Erythroblast (primary cell): ENCODE results near the gene MPZL1.

Source experiments
- DNase-seq, 2 experiments: peaks; one replicate each; lab custom pipeline; 2025; lab: John Stamatoyannopoulos, UW
- GATA1 ChIP-seq: IDR thresholded peaks from 2 replicates; pipeline ENCODE4 v1.6.1; 2011; ENCODE audit warnings: low read depth, mild to moderate bottlenecking, control low read depth, low read length, moderate library complexity
- POLR2A ChIP-seq: IDR thresholded peaks from 2 replicates; pipeline ENCODE4 v1.6.1; 2011; ENCODE audit warnings: mild to moderate bottlenecking, low read length

MPZL1 gene

GRCh38 chr1:167782946-167783345 lies 61.2 kb downstream of the MPZL1 start:
- TF ChIP-seq POLR2A (no peak), GATA1 (no peak)
- DNase-seq = no peak

GRCh38 chr1:167784876-167785550 lies 63.2 kb downstream of the MPZL1 start:
- TF ChIP-seq GATA1 = no peak
- no peak for TF ChIP-seq POLR2A
- DNase-seq = no peak

GRCh38 chr1:167786502-167786901 lies 64.7 kb downstream of the MPZL1 start:
- no peak for DNase-seq
- no peak for TF ChIP-seq POLR2A
- no peak for TF ChIP-seq GATA1

GRCh38 chr1:167789501-167789900 lies 67.7 kb downstream of the MPZL1 start:
- TF ChIP-seq POLR2A = no peak
- no peak for TF ChIP-seq GATA1
- DNase-seq = no peak

GRCh38 chr1:167790117-167790516 lies 68.3 kb downstream of the MPZL1 start:
- TF ChIP-seq GATA1 = no peak
- no peak for TF ChIP-seq POLR2A
- DNase-seq = no peak

DNA sequence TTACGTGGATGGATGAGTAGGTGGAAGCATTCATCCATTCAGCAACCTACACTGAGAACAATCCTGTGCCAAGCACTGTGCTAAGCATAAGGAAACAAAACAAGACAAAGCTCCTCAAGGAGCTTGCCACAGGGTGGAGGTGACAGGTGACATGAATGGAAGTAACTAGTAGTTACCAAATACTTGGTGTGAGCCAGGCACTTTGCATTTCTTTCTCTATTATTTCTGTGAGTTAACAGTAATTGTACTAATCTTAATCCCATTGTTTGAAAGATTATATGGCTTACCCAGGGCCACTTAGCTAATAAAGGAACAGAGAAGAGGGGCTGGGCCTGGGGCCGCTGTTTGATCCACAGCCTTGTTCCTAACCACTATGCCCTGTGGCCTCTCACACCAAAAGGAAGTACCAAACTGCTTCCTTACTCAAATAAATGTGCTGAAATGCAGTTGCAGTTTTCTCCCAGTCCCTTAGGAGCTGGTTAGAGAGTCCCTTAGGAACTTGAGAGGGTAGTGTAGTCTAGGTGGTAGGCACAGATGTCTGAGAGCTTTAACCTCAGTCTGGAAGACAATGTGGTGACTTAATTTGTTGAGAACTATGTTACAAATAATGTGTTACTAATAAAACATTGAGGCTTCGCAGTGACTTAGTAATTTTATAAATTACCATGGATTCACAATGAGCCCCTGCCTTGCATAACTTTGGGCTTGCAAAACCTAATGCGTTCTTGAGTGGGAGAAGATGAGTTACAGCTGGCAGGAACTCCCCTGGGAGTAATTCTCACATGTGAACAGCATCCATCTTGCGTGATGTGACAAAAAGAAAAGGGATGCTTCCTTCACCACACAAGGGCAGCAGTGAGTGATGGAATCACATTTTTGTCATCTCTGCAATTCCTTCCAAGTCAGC lies 69.8 kb downstream of the MPZL1 start:
- DNase-seq = no peak
- TF ChIP-seq GATA1 (no peak), POLR2A (no peak)

DNA sequence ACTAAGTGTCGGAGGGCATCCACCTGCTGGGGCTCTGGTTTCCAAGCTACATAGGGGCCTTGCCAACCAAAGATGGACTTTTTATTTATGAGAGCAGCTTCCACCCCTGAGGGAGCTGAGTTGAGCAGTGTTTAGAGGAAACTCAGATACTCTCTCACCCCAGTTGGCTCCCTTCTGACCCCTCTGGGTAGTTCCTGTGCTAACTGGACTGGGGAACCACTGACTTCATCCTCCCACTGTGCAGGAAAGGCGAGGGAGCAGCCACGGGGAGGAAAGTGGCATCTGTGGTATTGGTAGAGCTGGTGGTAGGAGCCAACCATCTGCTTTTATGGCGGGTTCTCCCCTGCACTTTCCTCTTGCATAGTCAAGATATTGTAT lies 70.4 kb downstream of the MPZL1 start:
- no peak for DNase-seq
- TF ChIP-seq GATA1 (no peak), POLR2A (no peak)

- TF ChIP-seq POLR2A = no peak
- TF ChIP-seq GATA1 = no peak
- DNase-seq = no peak
Measured at GRCh38 chr1:167794043-167794442, 72.3 kb downstream of the MPZL1 start.

DNA sequence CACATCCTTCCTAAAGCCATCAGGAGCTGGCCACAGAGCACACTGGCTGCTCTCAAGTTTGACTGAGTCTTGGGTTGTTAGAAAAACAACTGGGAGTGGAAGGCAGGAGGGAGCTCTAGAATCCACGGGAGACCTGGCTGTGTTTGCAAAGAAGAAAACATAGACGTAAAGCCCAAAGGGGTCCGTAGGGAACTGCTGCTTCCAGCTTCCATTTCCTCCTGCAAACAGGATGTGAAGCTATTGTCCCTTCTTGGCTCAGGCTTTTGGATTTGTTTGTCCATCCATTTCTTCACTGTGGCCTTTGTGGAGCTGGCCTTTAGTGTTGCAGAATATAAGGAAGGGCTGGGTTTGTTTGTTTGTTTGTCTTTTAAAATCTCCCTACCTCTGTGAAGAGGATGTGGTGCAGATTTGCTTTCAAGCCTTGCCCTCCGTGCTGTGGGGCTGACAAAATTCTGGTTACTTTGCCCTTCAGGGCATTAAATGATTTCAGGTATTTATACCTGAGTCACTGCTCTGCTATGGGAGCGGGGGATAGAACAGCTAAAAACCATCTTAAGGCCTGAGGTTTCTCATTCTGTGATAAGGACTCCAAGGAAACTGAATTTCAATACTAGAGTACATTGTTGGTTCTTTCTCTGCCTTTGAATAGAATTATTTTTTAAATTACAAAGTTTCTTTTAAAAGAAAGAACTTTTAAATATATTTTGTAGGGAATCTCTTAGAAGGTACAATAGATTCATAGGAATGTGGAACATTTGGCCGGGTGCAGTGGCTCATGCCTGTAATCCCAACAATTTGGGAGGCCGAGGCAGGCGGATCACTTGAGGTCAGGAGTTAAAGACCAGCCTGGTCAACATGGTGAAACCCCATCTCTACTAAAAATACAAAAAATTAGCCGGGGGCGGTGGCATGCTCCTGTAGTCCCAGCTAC lies 74.3 kb downstream of the MPZL1 start:
- no peak for TF ChIP-seq POLR2A
- no peak for TF ChIP-seq GATA1
- no peak for DNase-seq

GRCh38 chr1:167797015-167797414 lies 75.2 kb downstream of the MPZL1 start:
- DNase-seq = peak; percentile 52 to 73
- TF ChIP-seq GATA1 (no peak), POLR2A (no peak)

- DNase-seq = no peak
- TF ChIP-seq GATA1 (no peak), POLR2A (no peak)
Measured at GRCh38 chr1:167798952-167799351, 77.2 kb downstream of the MPZL1 start.

DNA sequence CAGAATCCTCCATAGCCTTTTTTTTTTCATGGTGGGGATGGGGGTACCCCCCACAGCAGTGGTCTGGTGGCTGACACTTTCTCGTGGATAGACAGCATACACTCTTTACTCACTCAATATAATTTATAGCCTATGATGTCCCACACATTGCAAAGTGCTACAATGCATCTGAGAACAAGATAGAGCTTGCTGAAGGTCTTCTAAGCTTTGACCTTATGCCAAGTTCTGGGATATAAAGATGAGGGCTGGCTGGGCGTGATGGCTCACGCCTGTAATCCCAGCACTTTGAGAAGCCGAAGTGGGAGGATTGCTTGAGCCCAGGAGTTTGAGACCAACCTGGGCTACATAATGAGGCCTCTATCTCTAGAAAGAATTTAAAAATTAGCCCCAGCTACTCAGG lies 78.0 kb downstream of the MPZL1 start:
- TF ChIP-seq GATA1 (no peak), POLR2A (no peak)
- DNase-seq = no peak

GRCh38 chr1:167800251-167800650 lies 78.5 kb downstream of the MPZL1 start:
- TF ChIP-seq POLR2A (no peak), GATA1 (no peak)
- DNase-seq = no peak

DNA sequence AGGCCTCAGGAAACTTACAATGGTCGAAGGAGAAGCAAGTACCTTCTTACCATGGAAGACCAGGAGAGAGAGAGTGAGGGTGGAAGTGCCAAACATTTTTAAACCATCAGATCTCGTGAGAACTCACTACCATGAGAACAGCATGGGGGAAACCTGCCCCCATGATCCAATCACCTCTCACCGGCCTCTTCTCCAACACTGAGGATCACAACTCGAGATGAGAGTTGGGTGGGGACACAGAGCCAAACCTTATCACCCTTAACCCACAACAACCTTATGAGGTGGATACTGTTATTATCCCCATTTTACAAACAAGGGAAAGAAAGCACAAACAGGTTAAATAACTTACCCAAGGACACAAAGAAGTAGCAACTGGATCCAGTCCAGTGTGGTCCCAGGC lies 80.5 kb downstream of the MPZL1 start:
- TF ChIP-seq GATA1 (no peak), POLR2A (no peak)
- no peak for DNase-seq
